Uterus (tissue), 4 donors: ENCODE measurements around the gene THY1. TPM values are rescaled to one million over a fixed set of nuclear protein-coding genes. Genes with fewer than 3 reads are reported as not detected.

Experiments used
- DNase-seq, 2 donors: peaks; one replicate each; pipeline ENCODE4 v3.0.0-alpha.2; 2019 to 2020
- H3K27ac ChIP-seq, 2 donors: fragments of 200-600 bp; sonication (generic); 1 replicate in 1 of 2; 2 replicates in 1 of 2; pipeline ENCODE4 v1.5.1; 2016 to 2018
- H3K27me3 ChIP-seq, 2 donors: fragments of 200-600 bp; sonication (generic); one replicate each; pipeline ENCODE4 v1.5.1; 2018 to 2019; ENCODE audit warnings: control low read depth in 1 of 2
- H3K36me3 ChIP-seq, 2 donors: fragments of 200-600 bp; sonication (generic); one replicate each; pipeline ENCODE4 v1.5.1; 2019; ENCODE audit warnings: control low read depth in 1 of 2
- H3K4me1 ChIP-seq, 2 donors: fragments of 200-600 bp; sonication (generic); one replicate each; pipeline ENCODE4 v1.5.1; 2018 to 2019; ENCODE audit warnings: control low read depth in 1 of 2
- H3K4me3 ChIP-seq, 2 donors: fragments of 200-600 bp; sonication (generic); 1 replicate in 1 of 2; 2 replicates in 1 of 2; pipeline ENCODE4 v1.5.1; 2018 to 2019; ENCODE audit warnings: mild to moderate bottlenecking in 1 of 2
- H3K9me3 ChIP-seq, 2 donors: fragments of 200-600 bp; sonication (generic); one replicate each; pipeline ENCODE4 v1.5.1; 2019; ENCODE audit warnings: control low read depth in 1 of 2
- POLR2A ChIP-seq, 2 donors: fragments of 450-650 bp; IDR thresholded peaks; one replicate each; pipeline ENCODE4 v1.6.1; 2016; ENCODE audit warnings: antibody characterized with exemption in 2 of 2, mild to moderate bottlenecking in 1 of 2, moderate library complexity in 1 of 2
- intact Hi-C: fragments of 100-400 bp; cut with DNase I; formaldehyde crosslinking; loops from one replicate; pipeline ENCODE4 v1.15.1; 2023; ENCODE audit warnings: low total_unique reads
- total RNA-seq, 4 donors: library from RNA; depleted of rRNA in 3 of 4; stranded (reverse); fragments of >200 nt in 3 of 4; gene quantifications; one replicate each; pipeline versions ENCODE4 v1.1.0 to v1.2.4, GENCODE V29; 2014 to 2023
- TF ChIP-seq, protein P1 (sequence below), 4 experiments: fragments of 200-600 bp in 2 of 4; fragments of 450-650 bp in 2 of 4; sonication (generic) in 2 of 4; IDR thresholded peaks; one replicate each; pipeline ENCODE4 v1.5.1; 2016 to 2019; ENCODE audit warnings: antibody characterized with exemption in 4 of 4, mild to moderate bottlenecking in 2 of 4, moderate library complexity in 1 of 4
- donor health status: DM: yes; HTN: yes; CAD: no.

The THY1 gene
- total RNA-seq, 4 donors from 2014 or later = 10.7 to 88.9 (median 41.3) TPM

DNA sequence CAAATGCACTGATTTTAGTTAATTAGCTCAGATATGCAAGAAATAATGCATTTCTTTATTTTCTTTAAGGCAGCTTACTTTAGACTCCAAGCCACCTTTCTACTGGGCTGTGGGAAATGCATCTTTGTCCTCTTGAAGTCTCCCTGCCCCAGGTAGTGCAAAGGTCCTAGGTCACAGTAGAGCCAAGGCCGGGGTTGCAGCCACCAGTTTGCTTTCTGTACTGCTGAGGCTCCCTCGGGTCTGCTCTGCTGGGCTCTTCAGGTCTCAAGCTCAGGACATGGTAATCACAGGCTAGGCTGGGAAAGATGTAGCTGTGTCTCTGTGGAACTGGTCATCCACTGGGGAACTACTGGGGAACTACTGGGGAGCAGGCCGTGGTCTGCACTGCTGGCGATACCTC is 25.4 kb upstream of the THY1 start:
- DNase-seq = no peak
- no peaks in the 10 kb centered on the region for H3K27me3 ChIP-seq
- no peaks in the 10 kb centered on the region for H3K9me3 ChIP-seq
- no peaks in the 10 kb centered on the region for H3K36me3 ChIP-seq
- intact Hi-C loops = no loop called here
- H3K4me3 ChIP-seq = no peak overlapping the region
- H3K27ac ChIP-seq = peak overlapping the region in 1 of 2 donors; percentile 56
- peaks cover 0 to 4% of the 10 kb centered on the region in 2 donors for H3K4me1 ChIP-seq
- TF ChIP-seq POLR2A (IDR thresholded peaks at IDR 0.05) = no peak
- TF ChIP-seq, protein P1, sequence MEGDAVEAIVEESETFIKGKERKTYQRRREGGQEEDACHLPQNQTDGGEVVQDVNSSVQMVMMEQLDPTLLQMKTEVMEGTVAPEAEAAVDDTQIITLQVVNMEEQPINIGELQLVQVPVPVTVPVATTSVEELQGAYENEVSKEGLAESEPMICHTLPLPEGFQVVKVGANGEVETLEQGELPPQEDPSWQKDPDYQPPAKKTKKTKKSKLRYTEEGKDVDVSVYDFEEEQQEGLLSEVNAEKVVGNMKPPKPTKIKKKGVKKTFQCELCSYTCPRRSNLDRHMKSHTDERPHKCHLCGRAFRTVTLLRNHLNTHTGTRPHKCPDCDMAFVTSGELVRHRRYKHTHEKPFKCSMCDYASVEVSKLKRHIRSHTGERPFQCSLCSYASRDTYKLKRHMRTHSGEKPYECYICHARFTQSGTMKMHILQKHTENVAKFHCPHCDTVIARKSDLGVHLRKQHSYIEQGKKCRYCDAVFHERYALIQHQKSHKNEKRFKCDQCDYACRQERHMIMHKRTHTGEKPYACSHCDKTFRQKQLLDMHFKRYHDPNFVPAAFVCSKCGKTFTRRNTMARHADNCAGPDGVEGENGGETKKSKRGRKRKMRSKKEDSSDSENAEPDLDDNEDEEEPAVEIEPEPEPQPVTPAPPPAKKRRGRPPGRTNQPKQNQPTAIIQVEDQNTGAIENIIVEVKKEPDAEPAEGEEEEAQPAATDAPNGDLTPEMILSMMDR (IDR thresholded peaks at IDR 0.05) = no peak

DNA sequence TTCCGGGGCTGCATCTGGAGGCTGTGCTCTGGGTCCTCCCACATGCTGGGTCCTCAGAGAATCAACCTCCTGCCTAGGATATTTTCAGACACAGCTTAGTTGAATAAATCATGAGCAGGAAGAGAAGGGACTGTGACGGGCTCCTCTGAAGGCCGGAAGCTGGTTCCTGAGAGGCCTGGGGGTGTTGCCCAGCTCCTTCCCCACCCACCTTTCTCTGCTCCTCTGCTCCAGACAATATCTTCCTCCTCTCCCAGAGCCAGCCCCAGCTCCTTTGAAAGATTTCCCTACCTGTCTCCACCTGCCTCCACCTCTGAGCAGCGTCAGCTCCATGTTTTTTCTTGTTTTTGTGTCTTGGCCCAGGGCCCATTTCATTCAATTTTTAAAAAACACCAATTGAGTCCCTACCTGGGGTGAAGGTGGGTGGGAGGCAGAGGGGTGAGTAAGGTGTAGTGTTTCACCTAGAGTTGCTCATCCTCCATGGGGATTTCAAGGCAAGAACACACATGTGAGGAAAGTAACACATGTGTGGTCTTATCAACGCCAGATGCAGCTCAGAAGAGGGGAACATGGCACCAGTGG is 24.8 kb upstream of the THY1 start:
- TF ChIP-seq, protein P1 (IDR thresholded peaks at IDR 0.05) = no peak
- no peak for TF ChIP-seq POLR2A (IDR thresholded peaks at IDR 0.05)
- peak overlapping the region in 1 of 2 donors; percentile 56 for H3K27ac ChIP-seq
- intact Hi-C loops = no loop called here

DNA sequence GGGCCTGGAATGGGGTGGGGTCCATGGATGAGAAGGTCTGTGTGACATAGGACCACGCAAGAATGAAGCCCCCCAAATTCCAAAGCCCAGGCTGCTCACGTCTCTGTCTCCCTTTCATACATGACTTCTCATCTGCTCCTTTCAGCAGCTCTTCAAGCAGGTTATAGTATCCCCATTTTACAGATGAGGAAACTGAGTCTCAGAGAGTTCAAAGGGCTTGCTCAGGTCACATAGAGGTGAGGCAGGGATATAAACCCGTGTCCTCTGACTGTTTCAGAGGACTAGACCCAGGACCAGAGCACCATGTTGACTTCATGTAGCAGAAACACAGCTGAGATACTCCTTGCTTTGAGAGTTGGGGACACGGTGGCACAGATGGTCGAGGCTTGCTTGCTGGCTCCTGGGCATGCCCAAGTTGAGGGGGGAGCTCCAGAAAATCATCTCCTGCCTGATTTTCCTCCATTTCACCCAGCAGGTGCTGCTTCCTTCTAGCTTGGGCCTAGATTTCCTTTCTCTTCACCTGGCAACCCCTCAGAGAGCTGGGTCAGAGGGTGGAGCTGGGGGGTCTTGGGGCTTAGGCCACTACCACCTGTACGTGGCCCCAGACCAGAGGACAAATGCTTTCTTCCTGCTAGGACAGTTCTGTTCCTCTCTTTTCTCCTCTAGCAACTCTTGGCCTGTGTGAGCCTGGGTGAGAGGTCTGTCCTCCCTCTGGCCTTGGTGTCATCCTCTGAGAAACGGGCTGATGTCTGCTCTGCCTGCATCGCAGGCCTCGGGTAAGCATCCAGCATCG is 24.1 kb upstream of the THY1 start:
- peak overlapping the region in 1 of 2 donors; percentile 56 for H3K27ac ChIP-seq
- TF ChIP-seq, protein P1 (IDR thresholded peaks at IDR 0.05) = no peak
- TF ChIP-seq POLR2A (IDR thresholded peaks at IDR 0.05) = no peak
- H3K27me3 ChIP-seq = no peaks in the 10 kb centered on the region
- no peak for DNase-seq
- H3K4me3 ChIP-seq = no peak overlapping the region
- no peaks in the 10 kb centered on the region for H3K9me3 ChIP-seq
- peaks cover 0 to 4% of the 10 kb centered on the region in 2 donors for H3K4me1 ChIP-seq
- intact Hi-C loops = no loop called here
- H3K36me3 ChIP-seq = no peaks in the 10 kb centered on the region

More for the DNA sequence above, 24.8 kb upstream of the THY1 start:
- H3K4me1 ChIP-seq = peaks cover 0 to 4% of the 10 kb centered on the region in 2 donors
- H3K27me3 ChIP-seq = no peaks in the 10 kb centered on the region
- no peaks in the 10 kb centered on the region for H3K36me3 ChIP-seq
- DNase-seq = no peak
- H3K9me3 ChIP-seq = no peaks in the 10 kb centered on the region
- no peak overlapping the region for H3K4me3 ChIP-seq

DNA sequence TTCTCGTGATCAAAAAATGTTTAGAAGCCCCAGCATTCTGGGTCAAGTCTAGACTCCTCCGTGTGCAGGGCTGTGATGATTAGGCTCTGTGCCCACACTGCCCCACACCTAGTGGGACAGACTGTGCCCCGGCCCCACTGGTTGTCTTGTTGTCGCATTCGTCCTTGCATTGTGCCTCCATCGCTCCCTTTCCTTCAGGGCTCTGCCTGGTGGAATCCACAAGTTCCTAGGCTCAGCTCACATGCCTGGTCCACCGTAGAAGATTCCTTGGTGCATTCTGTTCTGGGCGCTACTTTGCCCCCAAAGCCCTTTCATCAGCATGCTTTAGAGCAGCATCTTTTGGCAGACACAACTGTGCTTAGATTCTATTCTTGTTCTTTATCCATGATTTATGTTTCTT is 23.5 kb upstream of the THY1 start:
- intact Hi-C loops = no loop called here
- Histone ChIP-seq H3K27ac (peak overlapping the region in 1 of 2 donors; percentile 56), H3K4me1 (peaks cover 0 to 4% of the 10 kb centered on the region in 2 donors), H3K9me3 (no peaks in the 10 kb centered on the region), H3K4me3 (no peak overlapping the region), H3K27me3 (no peaks in the 10 kb centered on the region), H3K36me3 (no peaks in the 10 kb centered on the region)
- no peak for TF ChIP-seq POLR2A (IDR thresholded peaks at IDR 0.05)
- TF ChIP-seq, protein P1 (IDR thresholded peaks at IDR 0.05) = no peak
- no peak for DNase-seq

DNA sequence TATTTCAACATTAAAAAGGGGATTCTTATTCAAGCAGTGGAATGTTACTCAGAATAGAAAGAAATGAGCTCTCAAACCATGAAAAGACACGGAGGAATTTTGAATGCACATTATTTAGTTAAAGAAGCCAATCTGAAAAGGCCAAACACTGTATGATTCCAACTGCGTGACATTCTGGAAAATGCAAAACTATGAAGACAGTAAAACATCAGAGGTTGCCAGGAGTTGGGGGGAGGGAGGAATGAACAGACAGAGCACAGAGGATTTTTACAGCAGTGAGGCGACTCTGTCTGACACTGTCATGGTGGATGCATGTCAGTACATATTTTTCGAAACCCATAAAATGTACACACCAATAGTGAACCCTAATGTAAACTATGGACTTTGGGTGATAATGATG is 22.9 kb upstream of the THY1 start:
- no peaks in the 10 kb centered on the region for H3K36me3 ChIP-seq
- no peak for DNase-seq
- no peaks in the 10 kb centered on the region for H3K27me3 ChIP-seq
- intact Hi-C loops = no loop called here
- peaks cover 0 to 4% of the 10 kb centered on the region in 2 donors for H3K4me1 ChIP-seq
- H3K4me3 ChIP-seq = no peak overlapping the region
- TF ChIP-seq POLR2A (IDR thresholded peaks at IDR 0.05) = no peak
- TF ChIP-seq, protein P1 (IDR thresholded peaks at IDR 0.05) = no peak
- no peaks in the 10 kb centered on the region for H3K9me3 ChIP-seq
- peak overlapping the region in 1 of 2 donors; percentile 56 for H3K27ac ChIP-seq
